Skin of body (tissue), 2 donors: ENCODE results near the gene HOXD11. TPM values are rescaled to one million over a fixed set of nuclear protein-coding genes. Genes with fewer than 3 reads are reported as not detected.

ENCODE experiments used
- DNase-seq: peaks from one replicate; lab custom pipeline; 2025; lab: John Stamatoyannopoulos, UW
- total RNA-seq: library from RNA; depleted of rRNA; stranded (reverse); fragments of >200 nt; gene quantifications from one replicate; pipeline ENCODE4 v1.2.3, GENCODE V29; 2014

Gene HOXD11
- total RNA-seq, 1 donor from 2014 or later, result not detected

DNA sequence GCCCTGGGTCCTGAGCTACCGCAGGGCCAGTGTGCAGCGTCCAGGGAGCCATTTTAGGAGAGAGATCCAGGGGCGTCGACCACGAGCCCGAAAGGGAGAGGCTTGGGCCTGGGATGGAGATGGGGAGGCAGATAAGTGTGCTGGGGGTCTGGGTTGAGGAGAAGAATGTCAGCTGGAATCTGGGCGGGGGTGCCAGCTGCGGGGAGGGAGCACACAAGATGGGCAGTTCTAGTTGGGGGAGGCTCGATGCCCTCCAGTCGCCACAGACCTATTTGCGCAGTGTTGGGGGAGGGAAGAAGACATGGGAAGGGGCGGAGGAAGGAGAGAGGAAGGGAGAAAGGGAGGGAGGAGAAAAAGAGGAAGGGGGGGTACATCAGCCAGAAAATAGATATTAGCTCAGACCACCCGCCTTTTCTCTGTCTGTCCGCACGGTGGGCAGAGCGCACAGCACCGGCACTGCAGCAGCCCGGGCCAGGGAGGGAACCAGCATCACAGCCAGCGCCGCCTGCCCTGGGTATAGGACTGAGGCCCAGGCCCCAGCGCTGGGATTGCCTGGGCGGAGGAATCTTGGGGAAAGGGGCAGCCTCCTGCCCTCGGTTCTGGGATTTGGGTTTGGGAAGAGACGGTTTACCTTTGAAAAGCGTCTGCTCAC is 1.9 kb upstream of the HOXD11 start:
- DNase-seq, result no peak

DNA sequence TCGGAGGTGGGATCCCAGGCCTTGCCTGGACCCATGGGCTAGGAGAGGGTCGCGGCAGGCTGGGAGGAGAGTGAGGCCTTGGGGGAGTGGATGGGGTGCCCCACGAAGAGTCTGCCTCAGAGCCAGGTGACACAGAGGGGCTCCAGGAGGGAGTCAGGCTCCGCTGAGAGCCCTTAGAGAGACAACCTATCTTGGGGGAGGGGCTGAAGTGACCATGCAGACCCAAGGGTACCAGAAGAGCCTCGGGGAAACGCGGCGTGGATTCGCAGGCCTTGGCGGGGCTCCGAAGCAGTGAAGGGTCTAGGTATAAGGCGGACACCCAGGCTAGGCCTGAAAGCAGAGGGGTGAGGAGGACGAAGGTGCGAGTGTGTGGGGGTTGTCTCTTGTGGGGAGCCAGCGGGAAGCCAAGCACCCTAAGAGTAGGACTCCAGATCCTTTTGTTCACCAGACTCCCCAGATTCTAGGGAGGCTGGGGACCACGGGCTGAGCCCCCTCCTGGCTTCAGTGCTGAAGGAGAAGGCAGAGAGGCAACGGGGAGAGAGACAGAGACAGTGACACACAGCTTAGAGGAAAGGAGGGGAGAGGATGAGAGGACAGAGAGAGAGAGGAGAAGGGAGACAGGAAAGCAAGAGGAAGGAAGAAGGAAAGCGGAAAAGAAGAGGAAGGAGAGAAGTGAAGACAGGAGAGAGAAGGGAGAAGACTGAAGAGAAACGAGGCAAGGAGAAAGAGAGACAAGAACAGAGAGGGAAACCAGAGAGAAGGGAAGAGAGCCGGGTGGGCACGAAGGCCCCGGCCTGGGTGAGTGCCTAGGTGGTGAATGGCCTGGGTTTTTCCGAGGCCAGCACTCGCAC is 1.1 kb upstream of the HOXD11 start:
- DNase-seq, result no peak

DNA sequence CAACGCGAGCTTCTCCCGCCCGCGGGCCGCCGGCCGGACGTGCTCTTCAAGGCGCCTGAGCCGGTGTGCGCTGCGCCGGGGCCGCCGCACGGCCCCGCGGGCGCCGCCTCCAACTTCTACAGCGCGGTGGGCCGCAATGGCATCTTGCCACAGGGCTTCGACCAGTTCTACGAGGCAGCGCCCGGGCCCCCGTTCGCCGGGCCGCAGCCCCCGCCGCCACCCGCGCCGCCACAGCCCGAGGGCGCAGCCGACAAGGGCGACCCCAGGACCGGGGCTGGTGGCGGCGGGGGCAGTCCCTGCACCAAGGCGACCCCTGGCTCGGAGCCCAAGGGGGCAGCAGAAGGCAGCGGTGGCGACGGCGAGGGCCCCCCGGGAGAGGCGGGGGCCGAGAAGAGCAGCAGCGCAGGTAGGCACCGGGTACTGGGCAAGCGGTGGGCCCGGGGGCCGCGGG is 676 bp downstream of the HOXD11 start:
- DNase-seq, result no peak

DNA sequence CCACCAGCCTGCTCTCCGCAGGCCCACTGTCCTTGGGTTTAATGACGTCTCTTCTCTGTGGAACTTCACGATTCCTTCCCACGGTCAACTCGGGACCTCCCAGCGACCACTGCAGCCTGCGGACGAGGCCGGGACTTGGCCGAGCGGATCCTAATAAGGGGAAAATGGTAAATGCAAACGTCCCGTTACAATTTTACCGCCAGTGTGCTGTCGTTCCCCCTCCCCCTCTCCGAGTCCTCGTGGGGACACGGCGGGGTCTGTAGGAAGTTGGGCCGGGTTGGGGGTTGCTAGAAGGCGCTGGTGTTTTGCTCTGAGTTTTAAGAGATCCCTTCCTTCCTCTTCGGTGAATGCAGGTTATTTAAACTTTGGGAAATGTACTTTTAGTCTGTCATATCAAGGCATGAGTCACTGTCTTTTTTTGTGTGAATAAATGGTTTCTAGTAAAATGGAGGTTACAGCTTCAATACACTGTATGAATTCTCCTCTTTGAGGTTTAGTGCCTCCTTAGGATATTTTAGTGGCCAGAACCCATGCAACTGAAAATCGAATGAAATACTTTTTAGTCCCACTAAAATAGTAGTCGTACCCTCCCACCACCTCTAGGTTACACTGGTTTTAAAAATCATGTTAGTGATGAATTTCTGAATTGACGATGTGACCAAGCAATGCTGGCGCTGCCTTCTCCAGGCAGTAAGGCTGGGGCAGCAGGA is 2.3 kb downstream of the HOXD11 start:
- DNase-seq, result no peak

DNA sequence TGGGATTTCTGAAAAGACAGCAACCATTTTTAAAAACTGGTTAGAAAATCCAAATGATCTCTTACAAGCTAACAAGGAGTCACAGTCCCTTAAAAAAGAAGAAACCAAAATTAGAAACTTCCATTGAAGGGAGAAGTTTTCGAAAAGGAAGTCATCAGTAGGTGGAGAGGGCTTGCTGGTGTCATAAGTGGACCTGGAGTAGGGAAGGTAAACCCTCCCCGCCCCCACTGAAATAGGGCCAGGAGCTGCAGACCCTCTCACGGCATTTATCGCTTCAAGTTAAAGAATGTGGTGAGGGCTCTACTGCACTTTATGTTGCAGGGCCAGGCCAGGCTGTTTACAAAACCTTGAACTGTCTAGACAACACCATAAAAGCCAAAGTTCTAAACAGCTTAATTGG is 2.9 kb downstream of the HOXD11 start:
- DNase-seq, result no peak

DNA sequence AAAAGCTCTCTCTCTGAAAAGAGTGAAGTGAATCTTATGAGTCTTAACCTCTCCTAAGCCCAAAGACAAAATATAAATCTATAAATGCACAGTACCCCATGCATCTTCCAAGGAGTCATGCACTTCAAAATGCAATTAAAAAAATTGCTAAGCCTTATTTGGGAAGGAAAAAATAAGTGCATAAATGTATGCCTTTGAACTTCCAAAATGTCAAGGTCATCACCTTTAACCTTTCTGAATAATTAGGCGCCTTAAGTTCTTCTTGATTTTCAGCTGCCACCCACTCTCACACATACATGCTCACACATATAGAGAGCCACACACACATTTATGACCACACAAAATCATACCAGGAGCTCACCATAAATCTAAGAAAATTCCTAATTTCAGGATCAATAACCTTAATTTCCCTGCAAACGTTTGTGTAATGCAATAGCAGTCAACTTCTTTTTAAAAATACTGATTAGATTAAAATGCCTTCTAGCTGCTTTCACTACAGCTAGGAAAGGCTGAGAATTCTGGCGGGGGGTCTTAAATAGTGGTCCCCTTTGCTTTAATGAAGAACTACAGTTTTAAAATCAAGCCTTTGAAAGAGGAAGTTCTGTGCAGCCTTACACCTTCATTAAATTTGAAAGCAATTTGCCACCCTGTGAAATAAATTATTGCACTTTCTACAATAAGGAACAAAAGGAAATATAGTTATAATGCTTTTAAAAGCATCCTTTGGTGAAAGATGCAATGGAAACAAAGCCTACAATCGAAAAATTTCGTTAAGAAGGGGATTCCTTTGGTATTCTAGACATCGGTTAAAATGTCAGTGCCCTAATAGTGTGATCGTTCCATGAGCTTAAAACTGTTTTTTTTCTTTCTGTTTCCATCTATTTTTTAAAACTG is 3.6 kb downstream of the HOXD11 start:
- no peak for DNase-seq

DNA sequence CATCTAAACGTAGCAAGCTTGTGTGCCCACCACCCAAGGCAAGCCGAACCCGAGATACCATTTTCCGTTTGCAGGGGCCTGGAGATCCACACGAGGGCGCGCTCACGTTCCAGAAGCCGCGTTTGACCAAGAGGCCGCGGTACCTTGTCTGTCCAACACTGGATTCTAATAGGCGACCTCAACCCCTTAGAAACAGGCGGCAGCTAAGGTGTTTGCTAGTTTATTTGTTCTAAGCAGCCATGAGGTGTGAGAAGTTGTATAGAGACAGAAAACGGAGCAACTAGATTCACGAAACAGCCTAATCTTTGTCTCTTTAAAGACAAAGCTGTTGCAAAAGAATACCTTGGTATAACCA is 4.2 kb downstream of the HOXD11 start:
- DNase-seq, result no peak

DNA sequence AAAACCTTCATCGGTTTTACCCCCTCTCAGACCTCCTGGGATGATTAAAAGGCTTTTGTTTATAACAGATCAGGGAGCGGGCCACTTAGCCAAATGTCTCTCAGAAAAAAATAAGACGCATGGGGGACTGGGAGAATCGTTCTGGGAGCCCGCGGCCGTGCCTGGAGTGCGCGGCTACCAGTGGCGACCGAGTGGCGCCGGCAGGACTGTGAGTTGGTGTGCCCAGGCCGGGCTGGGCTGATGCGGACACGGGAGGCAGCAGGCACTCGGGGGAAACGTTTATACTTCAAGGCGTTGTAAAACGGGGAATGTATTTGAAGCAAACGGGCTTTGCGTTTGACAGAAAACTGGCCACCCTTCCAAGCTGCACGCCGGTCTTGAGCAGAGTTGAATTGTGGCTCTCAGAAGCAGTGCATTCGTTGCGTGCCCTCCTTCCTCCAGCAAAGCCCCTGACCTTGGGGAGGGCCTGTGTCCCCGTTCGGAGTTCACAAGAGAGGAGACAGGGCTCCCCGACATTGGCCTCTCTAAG is 4.8 kb downstream of the HOXD11 start:
- no peak for DNase-seq

DNA sequence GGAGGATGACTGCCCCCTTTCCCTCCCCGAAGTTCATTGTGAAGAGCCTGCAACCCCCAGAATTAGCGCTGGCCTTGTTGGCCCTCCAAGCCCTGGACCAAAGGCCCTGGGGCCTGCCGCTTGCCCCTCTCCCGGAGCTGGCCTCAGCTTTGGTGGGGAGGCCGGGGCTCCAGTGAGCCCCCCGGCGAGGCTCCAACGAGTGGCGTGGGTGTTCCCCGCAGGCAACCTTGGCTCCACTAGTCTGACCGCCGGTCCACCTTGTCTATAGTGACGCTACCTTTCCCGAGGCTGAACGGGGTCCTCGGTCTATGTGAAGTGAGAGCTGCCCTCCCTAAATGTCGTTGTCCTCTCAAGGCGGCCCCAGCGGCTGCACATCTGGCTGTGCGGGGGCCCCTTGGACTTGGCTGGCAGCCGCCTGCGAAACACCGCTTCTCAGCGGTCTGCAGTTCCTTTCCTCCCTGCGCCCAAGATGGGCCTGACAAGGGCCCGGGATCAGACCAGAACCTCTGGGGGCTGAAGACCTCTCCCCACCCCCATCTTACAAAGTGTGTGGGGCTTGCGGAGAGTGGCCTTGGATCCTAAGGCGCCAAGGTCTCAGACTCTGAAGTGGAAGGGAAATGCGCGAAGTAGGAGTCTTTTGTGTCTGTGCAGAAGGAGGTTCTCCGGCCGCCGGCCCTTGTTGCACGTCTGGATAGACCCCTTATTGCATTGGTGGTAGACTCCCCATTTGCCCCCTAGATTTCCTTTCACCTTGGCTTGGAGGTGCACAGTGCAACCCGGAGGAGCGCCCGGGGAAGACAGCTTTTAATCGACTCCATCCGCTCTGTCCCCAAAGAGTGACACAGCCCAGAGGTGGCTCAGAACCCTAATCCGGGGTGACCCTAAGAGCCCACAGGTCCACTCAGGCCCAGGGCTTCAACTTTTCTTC is 5.6 kb downstream of the HOXD11 start:
- no peak for DNase-seq

DNA sequence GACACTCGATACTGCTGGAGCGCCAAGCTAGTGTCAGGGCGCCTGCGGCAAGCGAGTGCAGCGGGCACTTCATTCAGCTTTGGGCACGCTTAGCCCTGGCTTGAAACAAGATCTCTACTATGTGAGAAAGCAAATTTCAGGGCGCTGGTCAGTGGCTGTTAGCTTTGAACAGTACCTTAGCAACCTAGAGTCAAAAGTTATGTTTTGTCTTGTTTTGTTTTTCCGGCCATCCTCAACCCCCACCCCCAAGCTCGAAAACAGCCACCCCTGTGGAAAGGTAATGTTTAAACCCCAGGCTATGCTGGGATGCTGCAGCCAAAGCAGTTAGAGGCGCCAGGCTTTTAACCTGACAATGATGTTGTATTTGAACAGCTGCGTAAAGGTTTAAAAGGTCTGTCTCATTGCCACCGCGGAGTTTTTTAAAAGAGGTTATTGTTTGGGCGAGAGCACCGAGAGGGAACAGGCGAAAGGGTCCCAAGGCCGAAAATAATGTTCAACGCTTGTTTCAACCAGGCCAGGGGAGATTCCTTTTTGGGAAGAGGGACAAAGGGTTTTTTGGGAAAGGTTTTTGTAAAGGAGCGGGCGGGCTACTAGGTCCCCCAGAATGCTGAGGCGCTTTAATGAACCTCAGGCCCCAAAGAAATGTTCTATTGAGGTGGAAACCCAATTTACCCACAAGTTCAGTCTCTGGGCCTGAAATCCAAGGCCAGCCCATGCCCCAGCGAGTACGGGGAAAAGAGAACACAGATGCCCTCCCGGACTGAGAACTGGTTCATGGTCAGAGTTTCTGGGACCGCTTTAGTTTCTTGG is 7.2 kb downstream of the HOXD11 start:
- no peak for DNase-seq

DNA sequence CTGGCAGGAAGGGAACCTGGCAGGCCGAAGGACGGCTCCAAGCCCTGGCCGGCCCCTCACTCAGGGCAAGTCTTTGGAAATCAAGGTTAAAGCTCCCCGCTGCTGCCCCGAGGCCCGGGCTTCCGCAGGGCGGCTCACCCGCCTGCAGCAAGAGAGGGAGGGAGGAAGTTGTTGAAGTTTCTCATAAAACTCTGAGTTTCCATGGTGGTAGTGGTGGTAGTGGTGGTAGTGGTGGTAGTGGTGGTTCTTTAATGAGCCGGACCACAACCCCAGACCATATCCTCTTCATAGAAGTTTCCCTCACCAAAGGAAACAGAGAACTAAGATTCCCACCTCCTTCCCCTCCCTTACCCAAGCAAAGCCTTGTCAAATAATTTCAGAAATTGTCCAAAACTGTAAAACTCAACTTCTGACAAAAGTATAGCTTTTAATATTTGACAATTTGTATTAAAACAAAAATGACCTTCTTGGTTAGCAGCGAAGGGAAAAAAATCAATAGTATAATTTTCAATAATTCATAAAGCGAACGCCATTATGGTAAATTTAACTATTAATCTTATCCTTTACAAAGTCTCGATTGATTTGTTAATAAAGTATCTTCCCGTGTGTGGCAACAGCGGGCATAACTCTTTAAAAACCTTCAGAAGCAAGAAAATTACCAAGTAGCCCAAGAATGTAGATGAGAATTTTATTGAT is 8.0 kb downstream of the HOXD11 start:
- no peak for DNase-seq

DNA sequence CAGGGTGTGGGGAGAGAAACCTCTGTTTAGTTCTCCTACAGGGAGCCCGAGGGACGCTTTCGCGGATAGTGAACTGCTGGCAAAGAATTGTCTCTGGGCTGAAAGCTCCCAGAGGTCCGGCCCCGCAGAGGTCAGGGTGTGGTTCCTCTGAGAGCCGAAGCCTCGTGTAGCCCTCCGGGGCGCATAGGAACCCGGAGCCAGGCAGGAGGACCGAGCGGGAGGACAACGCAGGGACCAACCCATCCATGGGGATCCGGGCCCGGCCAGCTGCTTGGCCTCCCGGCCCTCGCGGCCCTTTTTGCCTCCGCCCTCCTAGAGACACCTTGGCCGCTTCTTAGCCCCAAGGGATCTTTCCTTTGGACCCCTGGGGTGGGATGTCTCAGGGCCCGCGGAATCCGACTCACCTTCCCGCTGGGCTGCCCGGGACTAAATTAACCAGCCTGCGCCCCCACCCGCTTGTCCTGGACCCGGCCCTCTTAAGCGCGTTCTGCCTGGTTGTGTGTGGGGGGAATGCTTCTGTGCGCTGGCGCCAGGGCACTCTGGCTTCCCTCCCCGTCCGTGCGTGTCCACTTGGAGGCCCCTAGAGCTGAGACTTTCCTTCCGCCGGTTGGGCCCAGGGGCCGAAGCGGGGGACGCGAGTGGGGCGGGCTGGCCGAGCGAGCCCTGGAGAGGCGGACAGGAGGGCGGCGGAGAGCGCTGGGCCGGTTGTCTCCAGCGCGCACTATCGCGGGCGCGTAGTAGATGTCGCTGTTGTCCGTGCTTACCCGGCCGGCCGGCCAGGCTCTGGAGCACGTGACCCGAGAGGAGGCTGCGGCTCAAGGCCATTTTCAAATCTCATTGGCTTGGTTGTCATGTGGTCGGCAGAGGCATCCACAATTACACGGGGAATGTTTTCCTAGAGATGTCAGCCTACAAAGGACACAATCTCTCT is 9.1 kb downstream of the HOXD11 start, which contains the start of gene HOXD10:
TSS of gene HOXD10 (plus strand) at position 896 of the 931 bp plus-strand sequence. CDS start 56 bp downstream, outside the sequence.
- DNase-seq, result no peak

DNA sequence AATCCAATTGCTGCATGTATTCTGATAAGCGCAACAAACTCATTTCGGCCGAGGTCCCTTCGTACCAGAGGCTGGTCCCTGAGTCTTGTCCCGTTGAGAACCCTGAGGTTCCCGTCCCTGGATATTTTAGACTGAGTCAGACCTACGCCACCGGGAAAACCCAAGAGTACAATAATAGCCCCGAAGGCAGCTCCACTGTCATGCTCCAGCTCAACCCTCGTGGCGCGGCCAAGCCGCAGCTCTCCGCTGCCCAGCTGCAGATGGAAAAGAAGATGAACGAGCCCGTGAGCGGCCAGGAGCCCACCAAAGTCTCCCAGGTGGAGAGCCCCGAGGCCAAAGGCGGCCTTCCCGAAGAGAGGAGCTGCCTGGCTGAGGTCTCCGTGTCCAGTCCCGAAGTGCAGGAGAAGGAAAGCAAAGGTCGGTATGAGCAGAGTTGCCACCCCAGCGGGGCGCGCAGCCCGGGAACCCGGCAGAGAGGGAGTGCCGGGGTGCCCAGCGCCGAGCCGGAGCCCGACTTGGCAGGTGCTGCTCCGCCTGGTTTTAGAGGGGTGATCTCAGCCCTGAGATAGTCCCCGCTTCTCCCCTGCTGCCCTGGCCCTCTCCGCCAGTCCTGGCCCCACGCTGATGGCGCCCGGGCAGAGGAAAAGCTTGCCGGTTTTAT is 10.2 kb downstream of the HOXD11 start:
- DNase-seq, result no peak

DNA sequence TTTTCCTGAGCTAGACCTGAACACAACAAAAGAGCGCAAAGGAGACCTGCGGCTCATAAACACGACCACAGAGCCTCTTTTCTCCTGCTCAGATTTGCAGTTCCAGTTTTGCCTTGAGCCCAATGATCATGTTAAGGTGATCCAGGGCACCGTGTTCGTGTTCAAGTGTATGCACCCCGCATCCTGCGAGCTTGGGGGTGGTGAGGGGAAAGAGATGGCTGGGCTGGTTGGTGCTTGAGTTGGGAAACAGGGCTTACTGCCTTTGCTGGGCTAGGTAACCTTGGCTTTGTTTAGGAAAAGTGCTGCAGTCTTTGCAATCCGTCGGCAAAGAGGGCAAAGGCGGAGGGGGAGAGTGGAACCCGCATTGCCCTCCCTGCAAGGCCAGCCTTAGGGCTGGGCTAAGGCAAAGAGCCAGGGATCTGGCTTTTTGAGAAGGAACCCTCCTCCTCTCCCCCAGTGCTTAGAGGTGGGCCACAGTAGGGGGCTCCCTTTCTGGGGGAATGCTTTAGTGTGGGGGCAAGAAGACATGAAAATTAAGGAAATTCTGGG is 10.8 kb downstream of the HOXD11 start:
- DNase-seq, result no peak

DNA sequence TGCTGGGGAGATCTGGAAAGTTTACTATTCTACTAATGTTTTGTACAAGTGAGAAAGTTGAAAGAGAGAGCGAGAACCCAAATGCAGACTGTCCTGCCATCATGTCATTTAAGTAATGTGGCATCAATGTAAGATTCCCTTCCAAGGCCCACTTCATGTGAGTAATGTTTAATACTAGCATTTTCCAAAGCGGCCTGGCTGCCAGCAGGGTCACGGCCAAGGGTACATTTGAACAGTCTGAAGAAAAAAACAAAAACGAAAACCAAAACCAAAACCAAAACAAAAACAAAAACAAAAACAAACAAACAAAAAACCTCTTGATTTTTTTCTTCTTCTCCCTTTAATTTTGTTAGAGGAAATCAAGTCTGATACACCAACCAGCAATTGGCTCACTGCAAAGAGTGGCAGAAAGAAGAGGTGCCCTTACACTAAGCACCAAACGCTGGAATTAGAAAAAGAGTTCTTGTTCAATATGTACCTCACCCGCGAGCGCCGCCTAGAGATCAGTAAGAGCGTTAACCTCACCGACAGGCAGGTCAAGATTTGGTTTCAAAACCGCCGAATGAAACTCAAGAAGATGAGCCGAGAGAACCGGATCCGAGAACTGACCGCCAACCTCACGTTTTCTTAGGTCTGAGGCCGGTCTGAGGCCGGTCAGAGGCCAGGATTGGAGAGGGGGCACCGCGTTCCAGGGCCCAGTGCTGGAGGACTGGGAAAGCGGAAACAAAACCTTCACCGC is 11.7 kb downstream of the HOXD11 start:
- no peak for DNase-seq
